ENCODE measurements around the gene ABCC6.

DNA sequence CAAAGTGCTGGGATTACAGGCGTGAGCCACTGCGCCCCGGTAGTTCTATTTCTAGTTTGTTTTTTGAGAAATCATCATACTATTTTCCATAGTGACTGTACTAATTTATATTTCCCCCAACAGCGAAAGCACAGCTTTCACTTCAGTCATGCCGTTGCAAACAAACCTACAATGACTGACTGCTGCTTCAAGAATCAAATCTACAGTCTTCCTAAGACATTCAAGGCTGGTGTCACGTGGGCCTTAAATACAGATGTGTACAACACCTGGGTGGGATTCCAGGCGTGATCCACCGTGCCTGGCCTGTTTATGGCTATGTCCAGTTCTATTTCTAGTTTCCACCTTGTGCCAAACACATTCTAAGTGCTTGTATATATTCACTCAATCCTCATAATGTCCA, 72.0 kb downstream of the ABCC6 start:
- TF ChIP-seq, protein P1, sequence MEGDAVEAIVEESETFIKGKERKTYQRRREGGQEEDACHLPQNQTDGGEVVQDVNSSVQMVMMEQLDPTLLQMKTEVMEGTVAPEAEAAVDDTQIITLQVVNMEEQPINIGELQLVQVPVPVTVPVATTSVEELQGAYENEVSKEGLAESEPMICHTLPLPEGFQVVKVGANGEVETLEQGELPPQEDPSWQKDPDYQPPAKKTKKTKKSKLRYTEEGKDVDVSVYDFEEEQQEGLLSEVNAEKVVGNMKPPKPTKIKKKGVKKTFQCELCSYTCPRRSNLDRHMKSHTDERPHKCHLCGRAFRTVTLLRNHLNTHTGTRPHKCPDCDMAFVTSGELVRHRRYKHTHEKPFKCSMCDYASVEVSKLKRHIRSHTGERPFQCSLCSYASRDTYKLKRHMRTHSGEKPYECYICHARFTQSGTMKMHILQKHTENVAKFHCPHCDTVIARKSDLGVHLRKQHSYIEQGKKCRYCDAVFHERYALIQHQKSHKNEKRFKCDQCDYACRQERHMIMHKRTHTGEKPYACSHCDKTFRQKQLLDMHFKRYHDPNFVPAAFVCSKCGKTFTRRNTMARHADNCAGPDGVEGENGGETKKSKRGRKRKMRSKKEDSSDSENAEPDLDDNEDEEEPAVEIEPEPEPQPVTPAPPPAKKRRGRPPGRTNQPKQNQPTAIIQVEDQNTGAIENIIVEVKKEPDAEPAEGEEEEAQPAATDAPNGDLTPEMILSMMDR (conservative IDR thresholded peaks at IDR 0.05; ENCODE audit: low read depth, low read length) = no peak
- TF ChIP-seq EZH2 (IDR thresholded peaks at IDR 0.05; ENCODE audit: low read length, unreplicated experiment) (no peak), EZH2phosphoT487 (IDR thresholded peaks at IDR 0.05; ENCODE audit: borderline replicate concordance, low read length) (no peak)

Measured in PC-3 (cell line).